ENCODE results near the gene ADARB2.

ADARB2 gene

DNA sequence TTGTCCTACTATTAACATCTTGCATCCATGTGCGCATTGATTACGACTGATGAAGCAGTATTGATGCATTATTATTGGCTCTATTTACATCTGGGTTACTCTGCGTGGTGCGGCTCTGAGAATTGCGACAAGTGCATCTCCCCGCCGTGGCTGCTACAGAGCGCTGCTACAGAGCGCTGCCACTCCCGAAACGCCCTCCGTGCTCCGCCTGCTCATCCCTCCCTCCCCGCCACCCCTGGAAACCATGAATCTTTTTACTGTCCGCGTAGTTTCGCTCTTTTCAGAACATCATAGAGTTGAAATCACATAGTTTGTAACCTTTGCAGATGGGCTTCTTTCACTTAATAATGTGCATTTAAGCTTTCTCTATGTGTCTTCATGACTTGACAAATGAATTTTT lies 74.1 kb downstream of the ADARB2 start:
- H3K4me3 ChIP-seq (ENCODE audit: control insufficient read depth, low read depth, low read length), result no peak overlapping the region
- TF ChIP-seq, protein P1, sequence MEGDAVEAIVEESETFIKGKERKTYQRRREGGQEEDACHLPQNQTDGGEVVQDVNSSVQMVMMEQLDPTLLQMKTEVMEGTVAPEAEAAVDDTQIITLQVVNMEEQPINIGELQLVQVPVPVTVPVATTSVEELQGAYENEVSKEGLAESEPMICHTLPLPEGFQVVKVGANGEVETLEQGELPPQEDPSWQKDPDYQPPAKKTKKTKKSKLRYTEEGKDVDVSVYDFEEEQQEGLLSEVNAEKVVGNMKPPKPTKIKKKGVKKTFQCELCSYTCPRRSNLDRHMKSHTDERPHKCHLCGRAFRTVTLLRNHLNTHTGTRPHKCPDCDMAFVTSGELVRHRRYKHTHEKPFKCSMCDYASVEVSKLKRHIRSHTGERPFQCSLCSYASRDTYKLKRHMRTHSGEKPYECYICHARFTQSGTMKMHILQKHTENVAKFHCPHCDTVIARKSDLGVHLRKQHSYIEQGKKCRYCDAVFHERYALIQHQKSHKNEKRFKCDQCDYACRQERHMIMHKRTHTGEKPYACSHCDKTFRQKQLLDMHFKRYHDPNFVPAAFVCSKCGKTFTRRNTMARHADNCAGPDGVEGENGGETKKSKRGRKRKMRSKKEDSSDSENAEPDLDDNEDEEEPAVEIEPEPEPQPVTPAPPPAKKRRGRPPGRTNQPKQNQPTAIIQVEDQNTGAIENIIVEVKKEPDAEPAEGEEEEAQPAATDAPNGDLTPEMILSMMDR (IDR thresholded peaks at IDR 0.05; ENCODE audit: control insufficient read depth, insufficient read depth, low read depth, low read length, missing control alignments), result no peak
- DNase-seq (ENCODE audit: low read depth), result no peak

DNA sequence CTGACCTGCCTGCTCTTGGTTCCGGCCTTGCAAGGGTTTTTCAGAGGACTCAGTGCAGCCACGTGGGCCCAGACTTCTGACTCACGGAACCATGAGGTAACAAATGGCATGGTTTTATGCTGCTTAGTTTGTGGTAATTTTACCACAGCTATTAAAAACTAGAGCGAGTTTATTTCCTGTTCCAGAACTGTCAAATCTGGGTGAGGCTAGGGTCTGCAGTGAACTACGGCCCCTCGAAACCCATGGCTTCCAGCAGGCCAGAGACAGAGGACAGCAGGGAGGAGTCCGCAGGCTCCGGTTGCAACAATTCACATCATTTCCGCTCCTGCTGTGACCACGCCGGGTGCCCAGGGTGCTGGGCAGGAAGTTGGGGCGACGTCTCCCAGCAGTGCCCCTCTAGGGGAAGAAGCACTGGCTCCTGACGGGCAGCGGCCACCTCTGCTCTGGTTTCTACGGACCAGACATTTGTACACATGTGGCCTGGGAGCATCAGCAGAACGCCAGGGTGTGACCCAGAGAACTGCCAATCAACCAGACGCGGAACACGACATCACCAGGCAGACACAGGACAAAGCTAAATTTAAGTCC lies 74.8 kb downstream of the ADARB2 start:
- no peak for DNase-seq (ENCODE audit: low read depth)
- no peak overlapping the region for H3K4me3 ChIP-seq (ENCODE audit: control insufficient read depth, low read depth, low read length)
- TF ChIP-seq, protein P1 (IDR thresholded peaks at IDR 0.05; ENCODE audit: control insufficient read depth, insufficient read depth, low read depth, low read length, missing control alignments), result no peak

DNA sequence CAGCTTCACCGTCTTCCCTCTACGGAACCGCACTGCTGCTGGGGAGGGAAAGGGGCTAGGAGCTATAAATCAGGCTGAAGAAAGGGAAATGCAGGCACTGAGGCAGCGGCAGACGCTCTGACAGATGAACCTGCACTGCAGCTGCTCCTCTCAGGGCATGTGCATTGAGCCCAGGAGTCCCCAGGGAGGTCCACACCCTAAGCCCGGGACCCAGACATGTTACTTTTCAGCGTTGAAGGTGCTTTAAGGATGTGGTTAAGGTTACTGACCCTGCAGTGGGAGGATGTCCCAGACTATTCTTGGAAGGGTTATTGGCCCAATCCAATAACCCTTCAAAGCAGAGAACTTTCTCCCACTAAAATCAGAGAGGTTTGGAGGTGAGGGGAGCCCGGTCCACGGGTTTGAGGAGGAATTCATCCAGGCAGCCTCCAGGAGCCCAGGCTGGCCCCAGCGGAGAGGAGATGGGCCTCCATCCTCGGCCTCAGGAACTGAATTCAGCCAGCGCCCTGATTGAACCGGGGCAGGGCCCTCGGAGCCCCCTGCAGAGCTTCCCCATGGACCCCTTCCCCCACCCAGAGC lies 75.4 kb downstream of the ADARB2 start:
- TF ChIP-seq, protein P1 (IDR thresholded peaks at IDR 0.05; ENCODE audit: control insufficient read depth, insufficient read depth, low read depth, low read length, missing control alignments), result no peak
- H3K4me3 ChIP-seq (ENCODE audit: control insufficient read depth, low read depth, low read length), result no peak overlapping the region
- no peak for DNase-seq (ENCODE audit: low read depth)

DNA sequence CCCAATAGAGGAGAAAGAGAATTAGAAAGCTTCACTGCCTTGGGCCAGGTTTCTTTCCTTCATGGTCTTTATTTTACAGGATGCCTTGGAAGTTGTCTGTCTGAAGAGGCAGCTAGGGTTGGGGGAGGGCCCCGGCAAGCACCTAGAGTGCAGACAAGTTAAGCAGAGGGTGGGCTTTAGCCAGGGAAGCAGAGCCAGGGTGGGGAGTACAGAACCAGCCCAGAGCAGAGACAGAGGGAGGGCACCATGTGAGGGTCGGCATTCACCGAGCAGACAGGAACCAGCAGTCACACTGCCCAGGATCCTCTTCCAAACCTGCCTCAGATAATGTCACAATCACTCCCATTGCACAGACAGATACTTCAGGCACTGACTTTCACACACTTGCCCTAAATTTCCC lies 75.9 kb downstream of the ADARB2 start:
- no peak for DNase-seq (ENCODE audit: low read depth)
- TF ChIP-seq, protein P1 (IDR thresholded peaks at IDR 0.05; ENCODE audit: control insufficient read depth, insufficient read depth, low read depth, low read length, missing control alignments), result no peak
- no peak overlapping the region for H3K4me3 ChIP-seq (ENCODE audit: control insufficient read depth, low read depth, low read length)

DNA sequence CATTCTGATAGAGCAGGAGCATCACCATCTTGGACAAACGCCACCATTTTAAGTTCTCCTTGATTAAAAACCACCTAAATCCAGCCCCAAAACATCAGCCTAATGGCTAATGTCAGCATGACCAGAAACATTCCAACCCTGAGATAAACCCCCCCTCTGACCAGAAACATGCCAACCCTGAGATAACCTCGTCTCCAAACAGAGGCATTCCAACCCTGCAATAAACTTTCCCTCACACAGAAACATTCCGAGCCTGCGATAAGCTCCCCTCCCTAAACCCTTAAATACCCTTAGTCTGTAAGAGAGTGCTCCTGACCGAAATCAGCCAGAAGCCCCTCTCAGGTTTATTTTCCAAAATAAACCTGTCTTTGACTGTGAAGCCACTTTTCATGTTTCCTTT lies 76.5 kb downstream of the ADARB2 start:
- TF ChIP-seq, protein P1 (IDR thresholded peaks at IDR 0.05; ENCODE audit: control insufficient read depth, insufficient read depth, low read depth, low read length, missing control alignments), result no peak
- no peak overlapping the region for H3K4me3 ChIP-seq (ENCODE audit: control insufficient read depth, low read depth, low read length)
- no peak for DNase-seq (ENCODE audit: low read depth)

DNA sequence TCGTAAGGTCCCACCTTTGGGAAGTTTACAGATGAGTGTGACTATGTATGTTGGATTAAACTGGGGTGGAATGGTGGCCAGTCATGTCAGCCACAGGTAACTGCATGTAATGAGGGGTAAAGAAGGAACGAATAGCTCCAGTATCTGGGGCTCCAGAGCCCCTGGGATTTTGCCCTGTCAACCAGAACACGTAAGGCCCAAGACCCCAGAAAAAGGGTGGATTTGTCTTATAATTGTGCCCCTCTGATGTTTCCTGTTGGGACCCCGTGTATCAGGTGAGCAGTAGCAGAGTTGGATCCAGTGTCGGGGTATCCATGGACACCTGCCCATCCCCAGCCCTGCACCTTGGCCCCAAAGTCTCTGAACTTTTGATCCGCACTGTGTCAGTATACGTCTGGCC lies 76.9 kb downstream of the ADARB2 start:
- no peak for DNase-seq (ENCODE audit: low read depth)
- H3K4me3 ChIP-seq (ENCODE audit: control insufficient read depth, low read depth, low read length), result no peak overlapping the region
- TF ChIP-seq, protein P1 (IDR thresholded peaks at IDR 0.05; ENCODE audit: control insufficient read depth, insufficient read depth, low read depth, low read length, missing control alignments), result no peak

Measured in AG09309 (cell line).